Endothelial cell of umbilical vein (primary cell): ENCODE results near the gene SIPA1L3. TPM values are rescaled to one million over a fixed set of nuclear protein-coding genes. Genes with fewer than 3 reads are reported as not detected.
A peak's percentile ranks its signal among the peaks of the same experiment; 100 is the strongest.

Source experiments
- BruUV-seq: library from RNA; stranded (reverse); fragments of 400-500 nt; replicated peaks from 2 replicates; lab custom pipeline; 2021; lab: Mats Ljungman, UMichigan
- CTCF ChIA-PET: fragments of 300-600, 350-600 bp; sonication (Branson Sonifier 250); formaldehyde crosslinking; loops from one replicate; lab custom pipeline; 2021; ENCODE audit warnings: antibody characterized with exemption, inconsistent platforms; lab: Charles Lee
- POLR2A ChIA-PET: fragments of 300-600, 350-600 bp; sonication (Branson Sonifier 250); formaldehyde crosslinking; loops from one replicate; lab custom pipeline; 2021; ENCODE audit warnings: antibody characterized with exemption, inconsistent platforms; lab: Charles Lee
- DNase-seq: peaks from one replicate; pipeline ENCODE4 v3.0.0-alpha.2; 2011; ENCODE audit warnings: low read depth, low spot score
- FAIRE-seq: peaks from 2 replicates; lab custom pipeline; 2011; peaks lifted over from hg19 to GRCh38; lab: Jason Lieb, UNC
- H2AFZ ChIP-seq: 2 replicates; pipeline ENCODE4 v1.6.0; 2012; ENCODE audit warnings: low read depth, low read length, control low read depth, inconsistent platforms
- H3K27ac ChIP-seq: 2 replicates; pipeline ENCODE4 v1.5.1; 2011; ENCODE audit warnings: low read depth, mild to moderate bottlenecking, control low read depth, low read length, moderate library complexity; ENCODE audit not compliant: insufficient read depth
- H3K27me3 ChIP-seq, 2 experiments: 2 replicates each; pipeline versions ENCODE4 v1.6.0 to v1.6.1; 2011; ENCODE audit warnings: low read length in 2 of 2, mixed read lengths in 1 of 2; ENCODE audit not compliant: control insufficient read depth in 2 of 2, insufficient read depth in 2 of 2
- H3K36me3 ChIP-seq, 2 experiments: 2 replicates in 1 of 2; 3 replicates in 1 of 2; pipeline ENCODE4 v1.5.1; 2011; ENCODE audit warnings: low read length in 2 of 2, mild to moderate bottlenecking in 1 of 2, moderate library complexity in 1 of 2; ENCODE audit not compliant: control insufficient read depth in 2 of 2, insufficient read depth in 2 of 2; ENCODE audit errors: extremely low read depth in 1 of 2
- H3K4me1 ChIP-seq: 3 replicates; pipeline ENCODE4 v1.5.1; 2011; ENCODE audit warnings: mild to moderate bottlenecking, low read length; ENCODE audit not compliant: control insufficient read depth, insufficient read depth; ENCODE audit errors: extremely low read depth
- H3K4me2 ChIP-seq: 2 replicates; pipeline ENCODE4 v1.6.1; 2011; ENCODE audit warnings: low read length, control low read depth, mixed read lengths; ENCODE audit not compliant: insufficient read depth
- H3K4me3 ChIP-seq, 3 experiments: fragments of 200-600 bp in 1 of 3; sonication (generic), shearing (Covaris generic) in 1 of 3; replicated peaks in 1 of 3; 2 replicates each; pipeline ENCODE4 v1.5.1; 2011 to 2016; ENCODE audit warnings: control low read depth in 3 of 3, low read length in 3 of 3, mild to moderate bottlenecking in 2 of 3, inconsistent platforms in 1 of 3, low read depth in 1 of 3, moderate library complexity in 1 of 3; ENCODE audit not compliant: insufficient read depth in 1 of 3
- H3K79me2 ChIP-seq: 2 replicates; pipeline ENCODE4 v1.6.0; 2012; ENCODE audit warnings: low read length, inconsistent platforms; ENCODE audit not compliant: control insufficient read depth, insufficient read depth
- H3K9ac ChIP-seq: replicated peaks from 2 replicates; pipeline ENCODE3; 2011; ENCODE audit warnings: low read length, control low read depth; ENCODE audit not compliant: insufficient read depth; ENCODE audit errors: extremely low read depth
- H3K9me1 ChIP-seq: replicated peaks from 3 replicates; pipeline ENCODE4 v1.6.0; 2011; ENCODE audit warnings: mild to moderate bottlenecking, low read length; ENCODE audit not compliant: control insufficient read depth, insufficient read depth; ENCODE audit errors: extremely low read depth
- H3K9me3 ChIP-seq: replicated peaks from 2 replicates; pipeline ENCODE4 v1.5.1; 2012; ENCODE audit warnings: low read length, inconsistent platforms; ENCODE audit not compliant: control insufficient read depth, insufficient read depth
- H4K20me1 ChIP-seq: replicated peaks from 2 replicates; pipeline ENCODE3; 2011; ENCODE audit warnings: mild to moderate bottlenecking, low read length; ENCODE audit not compliant: control insufficient read depth, insufficient read depth; ENCODE audit errors: extremely low read depth
- EZH2 ChIP-seq: IDR thresholded peaks from 2 replicates; pipeline ENCODE4 v1.6.1; 2012; ENCODE audit warnings: borderline replicate concordance, low read depth, mild to moderate bottlenecking, moderate library complexity, low read length, inconsistent platforms; ENCODE audit not compliant: severe bottlenecking
- FOS ChIP-seq: IDR thresholded peaks from 2 replicates; pipeline ENCODE4 v1.6.1; 2011; ENCODE audit warnings: mild to moderate bottlenecking, low read length, moderate library complexity, borderline replicate concordance; ENCODE audit not compliant: insufficient read depth
- GATA2 ChIP-seq: IDR thresholded peaks from 2 replicates; pipeline ENCODE4 v1.7.0; 2011; ENCODE audit warnings: low read depth, mild to moderate bottlenecking, moderate library complexity, mixed read lengths, low read length; ENCODE audit not compliant: insufficient read length, insufficient read depth
- JUN ChIP-seq: IDR thresholded peaks from 2 replicates; pipeline ENCODE4 v1.6.1; 2011; ENCODE audit warnings: borderline replicate concordance, low read depth; ENCODE audit not compliant: insufficient read length, insufficient read depth
- MAX ChIP-seq: IDR thresholded peaks from 2 replicates; pipeline ENCODE4 v1.6.1; 2011; ENCODE audit not compliant: insufficient read depth, insufficient read length
- MYC ChIP-seq: IDR thresholded peaks from one replicate; pipeline ENCODE4 v1.6.1; 2011; ENCODE audit warnings: mild to moderate bottlenecking, low read depth, low read length
- POLR2A ChIP-seq: IDR thresholded peaks from 2 replicates; pipeline ENCODE4 v1.6.1; 2012; ENCODE audit warnings: low read depth, mild to moderate bottlenecking, control low read depth, low read length
- POLR2AphosphoS5 ChIP-seq: IDR thresholded peaks from 2 replicates; pipeline ENCODE4 v1.6.1; 2012; ENCODE audit warnings: low read depth, mild to moderate bottlenecking, control low read depth, low read length, moderate library complexity; ENCODE audit not compliant: insufficient read depth
- dilution Hi-C: fragments of 300-500 bp; cut with MboI; formaldehyde crosslinking; loops from one replicate; pipeline ENCODE4 v1.15.0; 2019; ENCODE audit warnings: low sequenced_read_pairs; ENCODE audit not compliant: extremely low pct_ligation_motif_present
- intact Hi-C: fragments of 100-400 bp; cut with micrococcal nuclease; formaldehyde crosslinking; loops from one replicate; pipeline ENCODE4 v1.10.0; 2022
- polyA plus RNA-seq, 4 experiments: library from polyadenylated mRNA; depleted of rRNA in 3 of 4; stranded (reverse) in 3 of 4; unstranded in 1 of 4; fragments of >200 nt; gene quantifications; 2 replicates each; pipeline versions ENCODE4 v1.2.1 to v1.2.3, GENCODE V29; 2011 to 2012; ENCODE audit warnings: missing spikeins in 1 of 4
- total RNA-seq: library from RNA; stranded (reverse); gene quantifications from 2 replicates; pipeline ENCODE4 v1.2.3, GENCODE V29; 2021
- TF ChIP-seq, protein P1 (sequence below), 2 donors: IDR thresholded peaks; 1 replicate in 1 of 2; 2 replicates in 1 of 2; pipeline ENCODE4 v1.5.1; 2011; ENCODE audit warnings: low read length in 2 of 2, mild to moderate bottlenecking in 2 of 2, moderate library complexity in 2 of 2, control low read depth in 1 of 2, inconsistent platforms in 1 of 2, low read depth in 1 of 2; ENCODE audit not compliant: insufficient read depth in 1 of 2; ENCODE audit errors: extremely low read depth in 1 of 2

Gene SIPA1L3
- total and polyA plus RNA-seq, 2 donors (not counting 3 experiments of a cell fraction or from before 2014, with no cell fraction given), result 14.2 to 47.2 TPM

DNA sequence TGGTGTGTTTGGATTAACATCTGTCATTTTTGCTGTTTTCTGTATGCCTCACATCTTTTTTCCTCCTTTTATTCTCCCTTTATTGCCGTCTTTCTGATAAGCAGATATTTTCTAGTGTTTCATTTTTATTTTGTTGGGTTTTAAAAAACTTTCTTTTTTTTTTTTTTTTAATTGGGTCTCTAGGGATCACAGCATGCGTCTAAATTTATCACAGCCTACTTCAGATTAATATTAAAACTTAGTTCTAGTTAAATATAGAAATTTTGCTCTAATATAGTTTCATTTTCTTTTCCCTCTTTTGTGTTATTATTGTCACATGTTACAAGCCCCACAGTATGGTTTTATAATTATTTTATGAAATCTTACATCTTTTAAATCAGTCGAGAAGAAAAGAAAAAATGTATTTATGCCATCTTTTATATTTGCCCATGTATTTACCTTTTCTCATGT is 52.7 kb downstream of the SIPA1L3 start:
- no peaks in the 10 kb centered on the region for H3K9me3 ChIP-seq
- H3K9me1 ChIP-seq, result no peaks in the 10 kb centered on the region
- no peak overlapping the region for H3K4me2 ChIP-seq
- POLR2A ChIA-PET, result no interaction called here
- DNase-seq, result no peak
- H3K79me2 ChIP-seq, result peaks cover 62% of the 10 kb centered on the region
- no peaks in the 10 kb centered on the region for H4K20me1 ChIP-seq
- no peak overlapping the region for H2AFZ ChIP-seq
- peaks cover 18% of the 10 kb centered on the region for H3K4me1 ChIP-seq
- dilution Hi-C loops, result no loop called here
- no peak overlapping the region for H3K4me3 ChIP-seq
- no peaks in the 10 kb centered on the region for H3K27me3 ChIP-seq
- intact Hi-C loops, result loop anchor here (2.0 kb wide), 1 partner anchor 53 kb away; the partner anchor contains the start of genes SIPA1L3 and WDR87
- no peak for FAIRE-seq
- no TSS peak for BruUV-seq
- CTCF ChIA-PET, result interaction anchor here (1.0 kb wide), 1 partner anchor 10 kb away, joined by 3 read pairs; no protein-coding TSS in a partner anchor
- H3K36me3 ChIP-seq, result no peaks in the 10 kb centered on the region
- H3K27ac ChIP-seq, result no peak overlapping the region
- TF ChIP-seq MAX (no peak), GATA2 (no peak)
- no peak overlapping the region for H3K9ac ChIP-seq

DNA sequence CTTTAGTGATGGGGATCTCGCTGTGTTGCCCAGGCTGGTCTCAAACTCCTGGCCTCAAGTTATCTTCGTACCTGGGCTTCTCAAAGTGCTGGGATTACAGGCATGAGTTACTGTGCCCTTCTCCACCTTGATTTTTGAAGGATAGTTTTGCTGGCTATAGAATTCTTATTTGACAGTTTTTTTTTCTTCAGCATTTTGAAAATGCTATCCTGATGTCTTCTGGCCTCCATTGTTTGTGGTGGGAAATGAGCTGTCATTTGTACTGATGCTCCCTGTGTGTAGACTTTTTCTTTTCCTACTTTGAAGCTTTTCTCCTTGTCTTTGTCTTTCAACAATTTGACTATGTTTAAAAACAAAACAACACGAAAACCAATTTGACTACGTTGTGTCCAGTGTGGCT is 54.2 kb downstream of the SIPA1L3 start:
- H3K27ac ChIP-seq, result peak overlapping the region; percentile 83
- dilution Hi-C loops (no loop called here), intact Hi-C loops (loop anchor here (2.0 kb wide), 1 partner anchor 54 kb away; the partner anchor contains the start of genes SIPA1L3 and WDR87)
- peaks cover 18% of the 10 kb centered on the region for H3K4me1 ChIP-seq
- H3K9me1 ChIP-seq, result no peaks in the 10 kb centered on the region
- ChIA-PET POLR2A (interaction anchor here (0.6 kb wide), 1 partner anchor 40 kb away, joined by 7 read pairs; no protein-coding TSS in a partner anchor), CTCF (interaction anchor here (0.9 to 1.8 kb wide), 5 partner anchors 9 to 266 kb away, joined by 3 to 5 read pairs (median 4); no protein-coding TSS in a partner anchor)
- peak overlapping the region; percentile 63 for H3K9ac ChIP-seq
- peak overlapping the region; percentile 42 for H3K4me2 ChIP-seq
- DNase-seq (peak; percentile 3), FAIRE-seq (no peak)
- H3K9me3 ChIP-seq, result no peaks in the 10 kb centered on the region
- no peak overlapping the region for H3K4me3 ChIP-seq
- no peaks in the 10 kb centered on the region for H3K36me3 ChIP-seq
- no peak overlapping the region for H2AFZ ChIP-seq
- no peaks in the 10 kb centered on the region for H4K20me1 ChIP-seq
- no TSS peak for BruUV-seq
- no peaks in the 10 kb centered on the region for H3K27me3 ChIP-seq
- peaks cover 61% of the 10 kb centered on the region for H3K79me2 ChIP-seq
- no peak for TF ChIP-seq GATA2
- TF ChIP-seq MYC, result no peak
- no peak for TF ChIP-seq EZH2
- no peak for TF ChIP-seq POLR2AphosphoS5
- no peak for TF ChIP-seq MAX
- TF ChIP-seq, protein P1, sequence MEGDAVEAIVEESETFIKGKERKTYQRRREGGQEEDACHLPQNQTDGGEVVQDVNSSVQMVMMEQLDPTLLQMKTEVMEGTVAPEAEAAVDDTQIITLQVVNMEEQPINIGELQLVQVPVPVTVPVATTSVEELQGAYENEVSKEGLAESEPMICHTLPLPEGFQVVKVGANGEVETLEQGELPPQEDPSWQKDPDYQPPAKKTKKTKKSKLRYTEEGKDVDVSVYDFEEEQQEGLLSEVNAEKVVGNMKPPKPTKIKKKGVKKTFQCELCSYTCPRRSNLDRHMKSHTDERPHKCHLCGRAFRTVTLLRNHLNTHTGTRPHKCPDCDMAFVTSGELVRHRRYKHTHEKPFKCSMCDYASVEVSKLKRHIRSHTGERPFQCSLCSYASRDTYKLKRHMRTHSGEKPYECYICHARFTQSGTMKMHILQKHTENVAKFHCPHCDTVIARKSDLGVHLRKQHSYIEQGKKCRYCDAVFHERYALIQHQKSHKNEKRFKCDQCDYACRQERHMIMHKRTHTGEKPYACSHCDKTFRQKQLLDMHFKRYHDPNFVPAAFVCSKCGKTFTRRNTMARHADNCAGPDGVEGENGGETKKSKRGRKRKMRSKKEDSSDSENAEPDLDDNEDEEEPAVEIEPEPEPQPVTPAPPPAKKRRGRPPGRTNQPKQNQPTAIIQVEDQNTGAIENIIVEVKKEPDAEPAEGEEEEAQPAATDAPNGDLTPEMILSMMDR (IDR thresholded peaks at IDR 0.05; ENCODE audit: extremely low read depth in 1 of 2, insufficient read depth in 1 of 2, low read depth in 1 of 2, low read length in 2 of 2), result no peak
- no peak for TF ChIP-seq JUN
- no peak for TF ChIP-seq FOS
- no peak for TF ChIP-seq POLR2A
